TTC549 (cell line): ENCODE measurements around the gene ZCCHC7.
"Not testable (repeated sequence)": the region's sequence is repeated elsewhere in the genome, so short reads cannot be mapped to it uniquely, and the experiment has no call there.

Source experiments
- FAIRE-seq: peaks from 2 replicates; lab custom pipeline; 2012; peaks lifted over from hg19 to GRCh38; lab: Jason Lieb, UNC

Gene ZCCHC7

DNA sequence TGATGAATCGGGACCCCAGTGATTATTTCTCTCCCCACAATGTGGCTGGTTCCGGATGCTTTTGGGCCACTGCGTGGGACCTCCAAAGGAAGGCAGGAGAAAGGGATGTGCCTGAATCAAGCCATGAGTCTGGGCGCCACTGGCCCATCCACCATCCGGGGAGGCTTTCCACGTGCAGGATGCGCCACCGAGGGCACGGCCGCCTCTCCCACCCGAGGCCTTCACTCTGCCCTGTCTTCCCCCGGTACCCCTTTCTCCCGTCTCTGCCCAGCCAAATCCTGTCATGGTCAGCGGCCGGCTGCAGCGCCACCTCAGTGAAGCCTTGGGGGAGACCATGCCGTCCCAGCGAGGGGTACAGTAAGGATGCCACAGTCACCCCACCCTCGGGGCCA lies 258.2 kb downstream of the ZCCHC7 start:
- no peak for FAIRE-seq

DNA sequence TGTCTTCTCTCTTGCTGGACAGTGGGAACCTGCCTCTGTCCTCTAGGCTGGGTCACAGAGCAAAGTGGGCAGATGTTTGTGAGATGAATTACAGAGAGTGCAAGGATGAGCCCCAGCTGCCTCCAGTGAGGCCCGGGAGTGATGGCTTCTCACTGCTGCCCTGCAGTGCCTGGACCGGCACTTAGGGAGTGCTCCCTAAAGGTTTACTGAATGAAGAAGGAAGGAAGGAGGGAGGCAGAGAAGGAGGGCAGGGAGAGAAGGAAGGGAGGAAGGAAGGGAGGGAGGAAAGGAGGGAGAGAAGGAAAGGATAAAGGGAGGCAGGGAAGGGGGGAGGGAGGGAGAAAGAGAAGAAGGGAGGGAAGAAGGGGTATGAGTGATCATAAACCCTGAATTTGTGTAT lies 259.5 kb downstream of the ZCCHC7 start:
- no peak for FAIRE-seq

DNA sequence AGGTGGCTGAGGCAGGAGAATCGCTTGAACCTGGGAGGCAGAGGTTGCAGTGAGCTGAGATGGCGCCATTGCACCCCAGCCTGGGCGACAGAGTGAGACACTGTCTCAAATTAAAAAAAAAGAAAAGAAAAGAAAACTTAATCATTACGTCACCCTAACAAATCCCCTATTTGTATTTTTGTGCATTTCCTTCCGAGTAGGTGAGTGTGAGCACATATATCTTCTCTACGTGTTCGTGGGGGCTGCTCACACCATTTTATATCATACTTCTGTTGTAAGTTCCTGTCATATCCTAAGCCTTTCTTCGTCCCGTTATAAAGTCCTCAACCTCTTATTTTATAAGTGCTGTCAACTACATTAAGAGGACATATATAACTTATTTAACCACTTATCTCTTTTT lies 260.2 kb downstream of the ZCCHC7 start:
- FAIRE-seq: no peak

DNA sequence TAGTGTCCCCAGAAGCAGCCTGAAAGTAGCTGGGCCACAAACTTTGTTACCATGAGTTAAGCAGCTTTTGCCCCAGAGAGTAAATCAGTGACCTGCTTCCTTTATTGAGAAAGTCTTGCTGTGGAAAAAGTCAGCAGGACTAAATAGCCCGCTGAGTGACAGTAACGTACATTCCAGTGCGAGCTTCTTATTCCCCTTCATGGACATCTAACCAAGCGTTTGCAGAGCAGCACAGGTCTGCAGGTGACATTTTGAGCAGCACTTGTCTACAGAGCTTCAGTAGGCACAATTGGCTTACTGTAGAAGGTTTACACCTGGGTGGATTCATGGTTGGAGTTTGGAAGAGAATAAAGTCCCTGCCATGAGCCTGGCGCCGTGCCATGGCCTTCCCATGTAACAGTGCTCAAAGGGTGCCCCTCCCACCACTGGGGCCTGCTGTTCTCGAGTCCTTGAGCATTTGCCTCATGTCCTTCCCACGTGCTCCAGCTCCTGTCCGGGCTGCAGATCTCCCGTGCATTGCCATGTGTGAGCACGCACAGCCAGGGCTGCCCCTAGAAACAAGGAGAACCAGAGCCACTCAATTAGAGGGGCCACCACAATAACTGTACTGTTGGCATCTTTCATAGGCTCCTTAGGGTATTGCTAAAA lies 260.8 kb downstream of the ZCCHC7 start:
- no peak for FAIRE-seq

DNA sequence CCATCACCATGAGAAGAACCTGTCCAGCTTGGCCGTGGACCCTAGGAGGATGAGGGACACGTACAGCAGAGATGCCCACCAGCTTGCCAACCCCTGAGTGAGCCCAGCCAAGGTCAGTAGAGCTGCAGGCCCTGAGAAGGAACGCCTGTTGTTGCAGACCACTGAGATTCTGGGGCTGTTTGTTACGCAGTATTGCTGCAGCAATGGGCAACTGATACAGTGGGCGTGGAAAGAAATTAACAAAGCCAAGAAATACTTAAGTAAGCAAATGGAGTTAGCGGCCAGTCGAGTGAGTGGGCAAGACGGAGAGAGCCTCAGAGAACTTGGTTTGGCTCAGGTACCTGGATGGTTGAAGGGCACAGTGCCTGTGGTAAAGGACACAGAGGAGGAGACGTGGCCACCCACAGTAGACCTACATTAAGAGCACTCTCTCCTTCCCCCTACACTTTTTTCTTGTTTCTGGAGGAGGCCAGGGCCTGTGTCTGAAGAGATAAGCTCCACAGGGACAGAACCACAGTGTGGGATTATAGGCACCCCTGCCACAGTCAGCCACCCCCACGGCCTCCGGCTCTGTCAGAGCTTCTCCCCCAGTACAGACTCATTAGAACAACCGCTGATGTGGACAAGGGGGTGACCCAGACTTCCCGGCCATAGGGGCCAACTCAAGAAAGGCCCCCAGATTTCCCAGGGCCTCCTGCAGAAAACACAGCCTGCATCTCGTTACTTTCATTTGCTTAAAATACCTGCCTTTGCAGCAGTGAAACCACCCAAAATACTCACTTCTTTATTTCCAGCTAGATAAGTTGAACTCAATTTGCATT lies 262.0 kb downstream of the ZCCHC7 start:
- no peak for FAIRE-seq

DNA sequence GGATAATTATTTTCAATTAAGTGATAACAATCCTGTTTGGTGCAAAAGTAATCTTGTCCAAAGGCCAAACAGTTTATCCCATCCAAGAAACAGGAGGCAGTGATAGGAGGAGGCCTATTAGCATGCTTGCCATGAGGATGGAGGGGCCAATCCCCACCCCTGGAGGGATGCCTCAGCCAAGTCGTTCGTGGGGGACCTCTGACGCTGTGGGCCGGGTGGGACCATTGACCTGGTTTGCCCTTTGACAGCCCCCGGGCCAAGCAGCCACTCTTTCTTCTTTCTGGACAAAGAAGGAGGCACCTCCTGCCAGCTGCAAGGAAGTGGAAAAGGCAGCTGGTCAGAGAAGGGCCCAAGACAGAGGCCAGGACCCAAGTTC lies 262.6 kb downstream of the ZCCHC7 start:
- no peak for FAIRE-seq

DNA sequence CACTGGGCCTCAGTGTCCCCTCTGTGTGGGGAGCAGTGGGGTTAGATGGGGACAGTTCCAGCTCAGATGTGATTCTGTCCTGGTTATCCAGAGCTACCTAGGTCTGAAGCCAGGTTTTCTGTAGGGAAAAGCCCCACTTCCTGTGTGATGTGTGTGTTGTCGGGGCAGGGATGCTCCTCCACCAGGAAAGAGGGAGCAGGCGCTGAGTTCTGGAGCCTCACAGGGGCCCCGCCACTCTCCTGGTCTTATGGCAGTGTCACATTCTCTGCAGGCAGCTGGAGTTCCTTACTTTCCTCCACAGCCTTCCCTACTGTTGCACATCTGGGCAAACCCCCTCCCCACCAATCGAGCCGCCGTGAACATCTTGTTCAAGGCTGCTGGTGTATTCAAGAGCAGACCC lies 263.0 kb downstream of the ZCCHC7 start:
- FAIRE-seq: no peak

DNA sequence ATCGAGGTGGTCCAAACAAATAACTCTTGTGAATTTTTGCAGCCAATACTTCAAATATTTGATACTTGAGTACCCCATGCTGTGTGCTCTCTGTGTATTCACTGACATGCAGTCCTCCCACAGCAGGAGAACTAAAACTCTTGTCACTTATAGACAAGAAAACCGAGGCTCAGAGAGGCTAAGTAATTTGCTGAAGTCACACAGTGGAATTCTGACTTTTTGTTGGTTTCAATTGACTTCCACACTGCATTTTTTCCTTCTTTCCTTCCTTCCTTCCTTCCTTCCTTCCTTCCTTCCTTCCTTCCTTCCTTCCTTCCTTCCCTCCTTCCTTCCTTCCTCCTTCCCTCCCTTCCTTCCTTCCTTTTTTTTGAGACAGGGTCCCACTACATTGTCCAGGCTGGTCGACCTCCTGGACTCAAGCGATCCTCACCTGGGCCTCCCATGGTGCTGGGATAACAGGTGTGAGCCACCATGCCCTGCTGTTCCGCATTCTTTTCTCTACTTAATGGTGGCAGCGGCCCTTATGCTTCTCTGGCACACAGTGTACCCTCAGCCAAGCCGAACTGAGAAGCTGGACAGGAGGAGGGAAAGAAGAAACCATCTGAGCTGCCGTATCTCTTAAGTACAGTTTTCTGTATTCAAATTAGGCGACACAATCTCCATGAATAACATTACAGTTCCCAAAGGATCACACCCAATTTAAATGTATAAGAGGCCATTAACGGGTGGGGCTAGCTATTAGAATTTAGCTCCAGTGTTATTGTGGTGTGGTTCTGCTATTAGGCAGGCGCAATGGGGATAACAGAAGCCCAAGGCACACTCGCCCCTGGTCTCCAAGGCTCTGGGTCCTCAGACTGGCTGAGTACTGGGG lies 263.7 kb downstream of the ZCCHC7 start:
- no peak for FAIRE-seq

DNA sequence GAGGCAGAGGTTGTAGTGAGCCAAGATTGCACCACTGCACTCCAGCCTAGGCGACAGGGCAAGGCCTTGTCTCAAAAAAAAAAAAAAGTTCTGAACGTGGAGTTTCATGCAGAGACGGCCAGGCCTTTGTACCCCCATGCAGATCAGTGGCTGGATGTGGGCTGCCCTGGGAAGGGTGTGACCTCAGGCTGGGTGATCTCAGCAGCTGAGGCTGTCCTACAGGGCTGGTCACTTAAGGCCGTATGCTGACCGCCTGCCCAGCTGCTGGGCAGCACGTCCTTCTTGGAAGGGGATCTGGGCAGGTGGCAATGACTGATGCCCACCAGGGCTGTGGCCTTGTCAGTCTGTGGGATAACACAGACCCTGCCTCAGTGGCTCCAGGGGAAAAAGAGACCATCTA lies 264.9 kb downstream of the ZCCHC7 start:
- FAIRE-seq: no peak

DNA sequence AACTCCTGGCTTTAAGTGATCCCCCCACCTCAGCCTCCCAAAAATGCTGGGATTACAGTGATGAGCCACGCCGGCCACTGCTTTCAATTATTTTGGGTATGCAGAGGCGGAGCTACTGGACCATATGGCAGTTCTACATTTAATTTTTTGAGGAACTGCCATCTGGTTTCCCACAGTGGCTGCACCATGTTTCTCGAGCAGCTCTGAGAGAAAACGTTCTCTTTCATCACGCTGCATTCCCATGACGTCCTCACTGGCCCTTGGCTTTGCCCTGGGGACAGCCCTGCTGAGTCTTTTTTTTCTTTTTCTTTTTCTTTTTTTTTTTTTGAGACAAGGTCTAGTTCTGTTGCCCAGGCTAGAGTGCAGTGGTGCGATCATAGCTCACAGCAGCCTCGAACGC lies 266.6 kb downstream of the ZCCHC7 start:
- no peak for FAIRE-seq

DNA sequence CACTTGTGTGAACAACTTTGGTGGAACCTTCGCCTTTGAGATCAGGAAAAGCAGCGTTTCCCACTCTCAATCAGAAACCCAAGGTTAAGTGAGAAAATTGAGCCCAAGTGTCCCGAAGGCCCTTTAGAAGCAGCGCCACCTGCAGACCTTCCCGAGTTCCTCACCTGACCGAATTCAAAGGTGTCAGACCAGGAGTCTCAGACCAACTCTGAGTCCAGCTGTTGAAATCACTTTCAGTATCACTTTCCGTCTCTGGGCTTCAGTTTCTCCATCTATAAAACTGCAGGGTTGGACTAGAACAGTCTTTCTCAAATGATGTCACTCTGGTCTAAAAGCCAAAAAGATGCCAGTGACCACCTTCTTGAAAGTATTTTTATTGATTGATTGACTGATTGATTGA lies 270.4 kb downstream of the ZCCHC7 start:
- no peak for FAIRE-seq

DNA sequence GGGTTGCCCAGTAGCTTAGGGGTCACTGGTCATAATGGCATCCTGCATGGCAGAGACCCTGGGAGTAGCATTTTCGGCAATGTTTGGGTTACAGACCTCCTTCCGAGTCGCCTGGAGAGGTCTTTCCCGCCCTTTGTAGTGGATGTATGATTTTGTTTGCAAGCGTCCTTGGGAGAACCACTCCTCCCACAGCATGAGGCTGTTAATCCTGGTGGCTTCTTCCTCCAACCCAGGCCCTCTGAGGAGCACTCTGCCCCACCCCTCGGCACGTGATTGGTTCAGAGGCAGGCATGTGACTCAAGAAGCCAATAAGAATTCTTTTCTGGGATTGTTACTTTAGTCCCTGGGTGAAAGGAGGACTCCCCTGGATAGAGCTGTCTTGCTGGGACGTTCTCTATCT lies 271.9 kb downstream of the ZCCHC7 start:
- no peak for FAIRE-seq

DNA sequence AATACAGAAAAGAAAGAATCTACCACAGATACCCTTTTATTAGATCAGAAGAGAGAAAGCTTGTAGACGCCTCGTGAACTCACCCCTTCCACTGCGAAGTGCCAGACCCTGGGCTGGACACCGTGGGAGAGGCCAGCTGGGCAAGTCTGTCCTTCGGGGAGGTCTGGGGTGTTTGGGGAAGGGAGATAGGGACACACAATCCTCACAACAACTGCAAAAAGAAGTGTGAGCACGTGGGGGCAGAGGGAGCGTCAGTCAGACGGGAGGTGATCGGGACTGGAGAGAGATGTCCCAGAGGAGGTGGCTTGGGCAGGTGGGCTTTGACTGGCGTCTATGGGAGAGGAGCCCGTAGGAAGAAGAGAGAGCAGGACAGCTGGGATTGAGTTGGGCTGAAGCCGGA lies 274.9 kb downstream of the ZCCHC7 start:
- no peak for FAIRE-seq

DNA sequence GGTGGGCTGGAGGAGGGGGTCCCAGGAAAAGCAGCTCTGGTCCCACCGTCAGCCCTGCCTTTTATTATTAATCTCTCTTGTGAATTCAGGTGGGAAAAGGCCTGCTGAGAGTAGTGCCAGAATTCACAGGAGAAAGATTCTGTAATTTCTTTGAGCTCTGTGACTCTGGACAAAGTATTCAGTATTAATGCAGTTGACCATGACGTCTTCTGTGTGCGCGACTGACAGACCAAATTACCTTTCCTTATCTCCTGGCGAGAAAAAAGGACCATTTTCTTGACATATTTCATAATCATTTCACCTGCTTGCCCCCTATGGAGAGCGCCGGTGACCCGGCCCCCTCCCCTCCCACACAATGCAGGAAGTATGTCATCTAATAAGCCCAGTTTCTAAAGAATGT lies 275.3 kb downstream of the ZCCHC7 start:
- no peak for FAIRE-seq

DNA sequence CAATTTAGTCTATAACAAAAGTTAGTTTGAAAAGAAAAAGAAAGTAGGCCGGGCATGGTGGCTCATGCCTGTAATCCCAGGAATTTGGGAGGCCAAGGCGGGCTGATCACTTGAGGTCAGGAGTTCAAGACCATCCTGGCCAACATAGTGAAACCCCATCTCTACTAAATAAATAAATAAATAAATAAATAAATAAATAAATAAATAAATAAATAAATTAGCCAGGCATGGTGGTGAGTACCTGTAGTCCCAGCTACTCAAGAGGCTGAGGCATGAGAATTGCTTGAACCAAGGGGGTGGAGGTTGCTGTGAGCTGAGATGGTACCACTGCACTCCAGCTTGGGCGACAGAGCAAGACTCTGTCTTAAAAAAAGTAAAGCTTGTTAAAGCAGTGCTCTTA lies 277.6 kb downstream of the ZCCHC7 start:
- not testable (repeated sequence) for FAIRE-seq

DNA sequence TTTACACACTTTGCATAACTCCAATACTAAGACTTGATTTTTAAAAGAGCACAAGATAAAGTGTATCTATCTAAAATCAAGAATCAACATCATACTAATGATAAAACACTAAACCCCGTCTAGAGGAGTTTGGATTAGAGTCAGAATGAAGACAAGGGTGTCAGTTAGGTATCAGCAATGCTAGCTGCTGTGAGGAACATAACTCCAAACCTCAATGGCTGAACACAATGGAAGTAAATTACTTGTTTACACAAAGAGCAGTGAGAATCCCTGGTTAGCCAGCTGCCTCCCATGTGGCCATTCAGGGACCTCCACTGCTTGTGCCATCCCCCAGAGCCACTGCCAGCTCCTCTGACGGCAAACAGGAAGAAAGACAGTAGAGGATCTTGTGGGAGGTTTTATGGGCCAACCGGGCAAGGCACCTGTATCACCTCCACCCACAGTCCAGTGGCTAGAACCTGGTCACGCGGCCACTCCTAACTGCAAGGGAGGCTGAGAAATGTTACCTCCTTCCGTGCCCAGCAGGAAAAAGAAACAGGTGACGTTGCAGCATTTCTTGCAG lies 278.2 kb downstream of the ZCCHC7 start:
- no peak for FAIRE-seq

DNA sequence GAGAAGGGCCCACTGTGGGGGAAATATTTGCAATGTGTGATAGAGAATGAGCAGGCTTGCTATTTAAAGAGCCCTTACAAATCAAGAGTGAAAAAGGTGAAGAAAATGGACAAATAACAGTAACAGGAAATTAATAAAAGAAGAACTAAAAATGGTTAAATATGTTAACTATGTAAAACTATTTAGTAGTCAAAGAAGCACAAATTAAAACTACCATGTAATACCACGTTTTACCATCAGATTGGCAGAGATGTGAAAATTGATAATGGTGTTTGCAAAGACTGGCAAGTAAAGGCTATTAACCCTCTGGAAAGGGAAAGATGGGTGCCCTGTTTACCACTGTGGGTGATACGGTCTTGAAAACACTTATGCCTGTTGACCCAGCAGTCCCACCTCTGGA lies 279.0 kb downstream of the ZCCHC7 start:
- no peak for FAIRE-seq

DNA sequence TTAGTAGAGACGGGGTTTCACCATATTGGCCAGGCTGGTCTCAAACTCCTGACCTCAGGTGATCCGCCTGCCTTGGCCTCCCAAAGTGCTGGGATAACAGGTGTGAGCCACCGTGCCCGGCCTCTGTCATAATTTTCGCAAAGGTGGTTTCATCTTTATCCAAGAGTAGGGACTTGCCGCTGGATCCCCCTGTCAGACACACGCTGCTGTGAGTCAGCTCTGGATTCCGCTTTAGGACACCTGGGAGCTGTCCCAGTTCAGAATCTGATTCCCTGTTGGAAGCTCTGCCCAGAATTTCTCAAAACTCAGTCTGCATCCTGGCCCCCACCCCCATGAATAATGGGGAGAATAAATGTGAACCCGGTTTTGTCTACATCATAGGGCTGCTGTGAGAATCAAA lies 284.2 kb downstream of the ZCCHC7 start:
- FAIRE-seq: no peak

DNA sequence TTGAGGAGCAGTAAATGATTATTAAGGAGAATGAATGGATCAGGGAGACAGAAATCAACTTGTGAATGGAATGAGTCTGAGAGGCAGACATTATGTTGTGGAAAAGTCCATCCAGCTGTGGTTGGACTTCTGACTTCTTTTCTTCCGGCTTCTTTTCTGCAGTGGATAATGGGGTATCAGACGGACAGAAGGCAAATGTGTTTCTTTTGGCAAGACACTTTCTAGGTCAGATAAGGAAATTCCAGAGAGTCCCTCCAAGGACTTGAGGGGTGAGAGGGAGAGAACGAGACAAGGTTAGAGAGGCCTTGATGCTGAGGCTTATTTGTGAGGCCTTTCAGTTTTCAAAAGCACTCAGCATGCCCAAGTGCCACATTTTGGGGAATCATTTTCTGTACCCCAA lies 285.0 kb downstream of the ZCCHC7 start:
- no peak for FAIRE-seq

DNA sequence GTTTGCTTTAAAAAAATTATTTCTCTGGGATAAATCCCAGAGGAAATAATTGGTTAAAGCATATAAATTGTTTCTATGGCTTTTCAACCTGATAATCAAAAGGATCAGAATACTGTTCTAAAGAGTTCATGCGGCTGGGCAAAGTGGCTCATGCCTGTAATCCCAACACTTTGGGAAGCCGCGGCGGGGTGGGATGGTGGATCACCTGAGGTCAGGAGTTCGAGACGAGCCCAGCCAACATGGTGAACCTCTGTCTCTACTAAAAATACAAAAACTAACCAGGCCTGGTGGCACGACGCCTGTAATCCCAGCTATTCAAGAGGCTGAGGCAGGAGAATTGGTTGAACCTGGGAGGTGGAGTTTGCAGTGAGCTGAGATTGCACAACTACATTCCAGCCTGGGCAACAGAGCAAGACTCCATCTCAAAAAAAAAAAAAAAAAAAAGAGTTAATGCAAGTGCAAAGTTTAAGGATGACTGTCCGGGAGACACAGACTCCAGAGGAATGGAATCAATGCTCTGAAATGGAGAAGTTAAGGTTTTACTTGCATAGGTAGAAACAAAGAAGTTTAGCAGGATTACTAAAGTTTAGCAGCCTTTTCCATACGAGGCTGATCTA lies 285.5 kb downstream of the ZCCHC7 start:
- FAIRE-seq: no peak

DNA sequence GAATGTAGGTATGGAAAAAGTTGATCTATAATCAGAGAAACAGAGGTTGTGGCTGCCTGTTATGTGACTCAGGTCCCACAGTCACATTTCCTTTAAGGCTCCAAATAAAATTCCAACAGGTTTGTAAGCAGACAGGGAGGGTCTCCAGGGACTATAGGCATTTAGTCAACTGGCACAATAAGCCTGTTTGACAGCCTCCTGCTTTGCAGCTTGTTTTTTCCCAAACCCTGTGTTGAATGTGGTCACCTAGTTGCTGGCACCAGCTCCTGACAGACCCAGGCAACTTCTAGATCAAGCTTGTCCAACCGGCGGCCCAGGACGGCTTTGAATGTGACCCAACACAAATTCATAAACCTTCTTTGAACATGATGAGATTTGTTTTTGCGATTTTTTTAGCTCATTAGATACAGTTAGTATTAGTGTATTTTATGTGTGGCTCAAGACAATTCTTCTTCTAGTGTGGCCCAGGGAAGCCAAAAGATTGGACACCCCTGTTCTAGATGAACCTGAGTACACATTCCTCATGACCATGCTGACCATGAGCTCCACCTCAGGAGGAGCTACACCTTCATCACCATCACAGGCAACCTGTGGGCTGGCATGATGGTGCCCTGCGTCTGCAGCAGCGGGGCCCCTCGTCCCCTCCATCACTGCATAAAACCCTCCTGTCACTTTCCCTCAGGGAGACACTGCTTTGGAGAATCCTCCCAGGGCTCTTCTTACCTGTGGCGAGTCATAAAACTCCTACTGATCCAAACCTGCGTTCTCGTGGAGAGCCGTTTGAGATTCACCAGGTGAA lies 286.4 kb downstream of the ZCCHC7 start:
- no peak for FAIRE-seq

DNA sequence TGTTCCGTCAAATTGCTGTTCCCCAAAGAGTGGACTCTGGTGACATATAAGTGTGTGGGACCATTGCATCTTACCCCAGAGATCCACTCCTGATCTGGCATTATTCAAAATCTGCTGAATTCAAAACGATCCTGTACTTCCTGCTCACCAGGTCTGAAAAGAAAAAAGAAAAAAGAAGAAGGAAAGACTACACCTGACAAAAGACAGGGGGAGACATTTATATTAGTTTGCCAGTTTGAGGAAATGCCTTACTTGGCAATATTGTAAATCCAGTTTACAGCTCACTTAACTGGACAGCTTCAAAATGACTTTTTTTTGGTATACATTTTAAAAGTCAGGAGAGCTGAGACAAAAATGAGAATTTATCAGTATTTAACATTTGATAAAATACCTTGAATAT lies 287.1 kb downstream of the ZCCHC7 start:
- no peak for FAIRE-seq
